HG03045 (cell line): ENCODE results near the gene MAP2K7.
"Not testable (repeated sequence)": the region's sequence is repeated elsewhere in the genome, so short reads cannot be mapped to it uniquely, and the experiment has no call there.

Experiments
- ATAC-seq: cut with Tn5 transposase; IDR thresholded peaks from one replicate; pipeline ENCODE4 v1.9.1; 2021; ENCODE audit warnings: mild to moderate bottlenecking, moderate library complexity; ENCODE audit not compliant: unreplicated experiment

The MAP2K7 gene

DNA sequence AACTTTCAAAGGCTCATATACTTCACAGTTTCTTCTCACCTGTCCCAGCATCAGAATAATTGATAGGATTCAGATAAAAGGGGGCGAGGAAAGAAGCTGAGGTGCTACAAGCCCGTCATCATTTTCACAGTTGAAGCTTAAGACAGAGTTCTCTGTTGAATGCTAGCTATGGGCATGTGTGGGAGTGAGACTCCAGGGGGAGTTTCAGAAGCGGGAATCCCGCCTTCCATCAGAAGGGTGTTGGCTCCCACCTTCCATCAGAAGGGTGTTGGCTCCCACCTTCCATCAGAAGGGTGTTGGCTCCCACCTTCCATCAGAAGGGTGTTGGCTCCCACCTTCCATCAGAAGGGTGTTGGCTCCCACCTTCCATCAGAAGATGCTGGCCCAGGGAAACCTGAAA, 57.4 kb downstream of the MAP2K7 start:
- not testable (repeated sequence) for ATAC-seq

DNA sequence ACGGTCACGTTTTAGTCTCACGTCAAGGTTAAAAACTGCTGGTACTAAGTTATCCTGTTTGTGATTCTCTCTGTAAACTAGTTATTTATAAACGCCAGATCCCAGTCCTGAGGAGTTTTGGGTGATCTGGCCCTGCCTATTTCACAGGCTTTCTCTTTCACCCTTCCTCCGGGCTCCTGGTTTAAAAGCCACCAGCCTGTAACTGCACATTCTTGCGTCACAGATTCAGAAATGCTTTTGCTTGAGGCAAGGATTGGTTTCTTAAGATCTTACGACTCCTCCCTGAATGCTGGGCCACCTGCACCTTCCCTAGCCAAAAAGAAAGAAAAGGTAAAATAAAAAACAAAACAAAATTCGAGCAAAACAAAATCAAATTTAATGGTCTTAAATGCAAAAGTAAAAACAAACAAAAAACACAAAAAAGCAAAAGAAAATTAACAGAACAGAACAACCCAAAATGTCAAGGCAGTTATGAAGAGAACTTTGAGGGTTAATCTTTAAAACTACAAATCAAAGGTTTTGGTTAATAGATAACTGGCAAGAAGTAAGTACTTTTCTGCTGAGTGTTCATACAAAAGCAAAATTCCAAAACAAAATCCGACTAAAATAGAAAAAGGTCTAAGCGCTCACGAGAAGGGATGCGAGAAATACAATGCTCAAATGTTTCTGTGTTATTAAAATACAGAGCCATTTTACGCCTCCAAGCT, 58.4 kb downstream of the MAP2K7 start:
- no peak for ATAC-seq

DNA sequence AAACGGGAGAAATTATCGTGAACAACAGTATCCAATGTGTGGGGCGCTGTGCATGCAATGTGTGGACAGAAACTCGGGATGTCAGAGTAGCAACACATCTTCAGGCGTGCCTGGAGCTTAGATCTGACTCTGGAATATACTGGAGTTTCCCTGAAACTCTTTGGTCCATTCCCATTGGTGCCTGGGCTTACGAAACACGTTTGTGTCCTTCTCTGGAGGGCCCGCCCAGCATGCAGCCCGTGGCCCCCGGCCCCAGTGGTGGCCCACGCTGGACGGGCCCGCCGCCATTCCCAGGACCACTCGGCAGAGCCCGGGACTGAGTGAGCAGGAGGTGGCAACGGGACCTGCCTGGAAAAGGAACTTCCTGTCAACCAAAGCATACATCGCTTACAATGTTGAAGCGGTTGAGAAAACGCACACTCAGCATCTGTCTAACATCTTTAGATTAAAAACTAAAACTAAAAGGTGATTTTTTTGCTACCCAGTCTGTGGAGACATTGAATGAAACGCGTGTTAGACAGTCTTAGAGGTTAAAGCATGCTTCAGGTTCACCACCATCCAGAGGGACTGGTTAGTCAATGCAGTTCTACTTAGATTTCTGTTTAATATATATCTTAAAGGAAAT, 59.1 kb downstream of the MAP2K7 start:
- no peak for ATAC-seq

DNA sequence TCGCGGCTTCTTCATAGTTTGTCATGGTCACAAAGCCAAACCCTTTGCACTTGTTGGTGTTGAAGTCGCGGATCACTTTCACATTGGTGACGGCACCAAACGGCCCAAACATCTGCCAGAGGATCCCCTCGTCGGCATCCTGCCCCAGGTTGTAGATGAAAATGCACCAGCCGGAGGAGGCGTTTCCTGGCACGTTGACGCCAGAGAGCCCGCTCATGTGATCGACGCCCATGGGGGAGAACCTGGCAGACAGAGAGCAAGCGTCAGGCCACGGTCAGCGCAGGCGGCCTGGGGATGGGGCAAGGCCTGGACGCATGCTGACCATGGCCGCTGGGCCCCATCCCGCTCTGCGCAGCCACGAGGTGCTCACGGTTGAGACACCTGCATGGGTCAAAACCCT, 59.9 kb downstream of the MAP2K7 start:
- no peak for ATAC-seq
